Kidney tubule cell (primary cell): ENCODE results near the gene SCN9A.
"Not testable (repeated sequence)": the region's sequence is repeated elsewhere in the genome, so short reads cannot be mapped to it uniquely, and the experiment has no call there.

Experiments used
- DNase-seq: peaks from one replicate; pipeline ENCODE4 v3.0.0-alpha.2; 2018; ENCODE audit warnings: low spot score

Gene SCN9A

GRCh38 chr2:166334805-166335204, 40.9 kb downstream of the SCN9A start:
- DNase-seq: no peak

GRCh38 chr2:166333801-166334200, 41.9 kb downstream of the SCN9A start:
- no peak for DNase-seq

- DNase-seq: no peak
Measured at GRCh38 chr2:166332106-166332505, 43.6 kb downstream of the SCN9A start.

GRCh38 chr2:166331468-166331867, 44.3 kb downstream of the SCN9A start:
- DNase-seq: no peak

GRCh38 chr2:166329465-166329864, 46.3 kb downstream of the SCN9A start:
- no peak for DNase-seq

GRCh38 chr2:166328147-166328546, 47.6 kb downstream of the SCN9A start:
- DNase-seq: no peak

GRCh38 chr2:166321076-166321475, 54.7 kb downstream of the SCN9A start:
- DNase-seq: no peak

- DNase-seq: peak; percentile 50
Measured at GRCh38 chr2:166314022-166314759, 61.6 kb downstream of the SCN9A start.

- not testable (repeated sequence) for DNase-seq
Measured at GRCh38 chr2:166312863-166313262, 62.9 kb downstream of the SCN9A start.

- DNase-seq: no peak
Measured at GRCh38 chr2:166307326-166307725, 68.4 kb downstream of the SCN9A start.

GRCh38 chr2:166304656-166305055, 71.1 kb downstream of the SCN9A start:
- no peak for DNase-seq

- no peak for DNase-seq
Measured at GRCh38 chr2:166302036-166302435, 73.7 kb downstream of the SCN9A start.

- DNase-seq: no peak
Measured at GRCh38 chr2:166297951-166298350, 77.8 kb downstream of the SCN9A start.

GRCh38 chr2:166293984-166294383, 81.8 kb downstream of the SCN9A start:
- no peak for DNase-seq

- no peak for DNase-seq
Measured at GRCh38 chr2:166285215-166285614, 90.5 kb downstream of the SCN9A start.

GRCh38 chr2:166284359-166284758, 91.4 kb downstream of the SCN9A start:
- DNase-seq: no peak

- DNase-seq: no peak
Measured at GRCh38 chr2:166282154-166282553, 93.6 kb downstream of the SCN9A start.

GRCh38 chr2:166278856-166279255, 96.9 kb downstream of the SCN9A start:
- no peak for DNase-seq

GRCh38 chr2:166270376-166270775, 105.4 kb downstream of the SCN9A start:
- no peak for DNase-seq

GRCh38 chr2:166269322-166269721, 106.4 kb downstream of the SCN9A start:
- no peak for DNase-seq

GRCh38 chr2:166257859-166258258, 117.9 kb downstream of the SCN9A start:
- no peak for DNase-seq

- no peak for DNase-seq
Measured at GRCh38 chr2:166256896-166257295, 118.8 kb downstream of the SCN9A start.

GRCh38 chr2:166249318-166249717, 126.4 kb downstream of the SCN9A start:
- DNase-seq: no peak

- DNase-seq: no peak
Measured at GRCh38 chr2:166246901-166247300, 128.8 kb downstream of the SCN9A start.
